Measurements from ENCODE around the gene ANGPTL7. TPM values are rescaled to one million over a fixed set of nuclear protein-coding genes. Genes with fewer than 3 reads are reported as not detected.

Gene ANGPTL7
- total RNA-seq, 2 experiments from 2014 or later, result not detected

- ChIA-PET POLR2A (interaction anchor here (0.6 kb wide), 1 partner anchor 53 kb away, joined by 4 read pairs; no protein-coding TSS in a partner anchor), CTCF (no interaction called here)
Observed at GRCh38 chr1:11196945-11197344, 7.8 kb downstream of the ANGPTL7 start.

GRCh38 chr1:11197359-11197758 is 8.2 kb downstream of the ANGPTL7 start:
- ChIA-PET CTCF (no interaction called here), POLR2A (interaction anchor here (0.6 kb wide), 1 partner anchor 54 kb away, joined by 4 read pairs; no protein-coding TSS in a partner anchor)

GRCh38 chr1:11198257-11198656 is 9.1 kb downstream of the ANGPTL7 start:
- CTCF ChIA-PET, result no interaction called here
- POLR2A ChIA-PET, result no interaction called here

- POLR2A ChIA-PET, result no interaction called here
- CTCF ChIA-PET, result no interaction called here
Observed at GRCh38 chr1:11198851-11199594, 9.9 kb downstream of the ANGPTL7 start.

- ChIA-PET CTCF (no interaction called here), POLR2A (no interaction called here)
Observed at GRCh38 chr1:11204396-11205190, 15.4 kb downstream of the ANGPTL7 start.

- ChIA-PET CTCF (interaction anchor here (0.8 kb wide), 1 partner anchor 22 kb away, joined by 4 read pairs; no protein-coding TSS in a partner anchor), POLR2A (no interaction called here)
Observed at GRCh38 chr1:11207898-11208611, 18.9 kb downstream of the ANGPTL7 start.

GRCh38 chr1:11211461-11211860 is 22.3 kb downstream of the ANGPTL7 start:
- POLR2A ChIA-PET, result no interaction called here
- CTCF ChIA-PET, result no interaction called here

GRCh38 chr1:11211925-11212587 is 22.9 kb downstream of the ANGPTL7 start:
- POLR2A ChIA-PET, result no interaction called here
- CTCF ChIA-PET, result no interaction called here

- ChIA-PET POLR2A (no interaction called here), CTCF (no interaction called here)
Observed at GRCh38 chr1:11214698-11215380, 25.7 kb downstream of the ANGPTL7 start.

- CTCF ChIA-PET, result no interaction called here
Observed at GRCh38 chr1:11215381-11216005, 26.3 kb downstream of the ANGPTL7 start.

GRCh38 chr1:11216074-11216473 is 26.9 kb downstream of the ANGPTL7 start:
- POLR2A ChIA-PET, result no interaction called here

More at GRCh38 chr1:11215381-11216005, 26.3 kb downstream of the ANGPTL7 start:
- POLR2A ChIA-PET, result no interaction called here

GRCh38 chr1:11227106-11228077 is 38.2 kb downstream of the ANGPTL7 start:
- ChIA-PET POLR2A (no interaction called here), CTCF (no interaction called here)

More at GRCh38 chr1:11216074-11216473, 26.9 kb downstream of the ANGPTL7 start:
- CTCF ChIA-PET, result no interaction called here

GRCh38 chr1:11229203-11229602 is 40.0 kb downstream of the ANGPTL7 start:
- ChIA-PET CTCF (interaction anchor here (0.8 kb wide), 1 partner anchor 12 kb away, joined by 3 read pairs; no protein-coding TSS in a partner anchor), POLR2A (no interaction called here)

- ChIA-PET POLR2A (no interaction called here), CTCF (no interaction called here)
Observed at GRCh38 chr1:11233208-11233607, 44.1 kb downstream of the ANGPTL7 start.

GRCh38 chr1:11237356-11237755 is 48.2 kb downstream of the ANGPTL7 start:
- POLR2A ChIA-PET, result no interaction called here
- CTCF ChIA-PET, result interaction anchor here (1.4 kb wide), 1 partner anchor 199 kb away, joined by 5 read pairs; no protein-coding TSS in a partner anchor

- POLR2A ChIA-PET, result no interaction called here
- CTCF ChIA-PET, result interaction anchor here (1.4 to 2.1 kb wide), 2 partner anchors 24 to 200 kb away, joined by 4 to 5 read pairs; partner anchors contain the start of gene MTOR
Observed at GRCh38 chr1:11238311-11238710, 49.2 kb downstream of the ANGPTL7 start.

GRCh38 chr1:11245248-11245647 is 56.1 kb downstream of the ANGPTL7 start:
- POLR2A ChIA-PET, result no interaction called here
- CTCF ChIA-PET, result interaction anchor here (0.9 to 1.2 kb wide), 2 partner anchors 10 to 208 kb away, joined by 3 read pairs; no protein-coding TSS in a partner anchor

All from activated CD8-positive, alpha-beta memory T cell treated with anti-CD3 and anti-CD28 coated beads for 36 hours (primary cell).